Measurements from ENCODE around the gene AGXT. TPM values are rescaled to one million over a fixed set of nuclear protein-coding genes. Genes with fewer than 3 reads are reported as not detected.

AGXT gene
- total RNA-seq, 1 experiment from 2014 or later, result not detected

DNA sequence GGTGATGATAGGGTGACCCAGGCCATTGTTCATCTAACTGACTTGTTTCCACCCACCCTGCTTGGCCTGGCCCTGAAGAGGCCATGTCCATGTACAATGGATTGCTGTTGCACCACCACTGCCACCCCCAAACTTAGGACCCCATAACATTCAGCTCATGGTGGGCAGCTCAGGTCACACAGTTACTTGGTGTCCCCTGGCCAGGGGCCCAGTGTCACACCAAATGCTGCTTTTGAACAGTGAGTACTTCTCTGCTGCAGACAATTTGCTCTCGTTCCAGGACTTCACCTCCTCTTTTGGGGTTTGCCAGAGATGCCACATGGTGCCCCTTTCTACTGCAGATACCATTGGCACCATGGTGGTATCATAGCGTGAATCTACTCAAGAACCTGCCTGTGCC lies 15.6 kb downstream of the AGXT start:
- no peak for DNase-seq (ENCODE audit: extremely low read depth, low read depth)

DNA sequence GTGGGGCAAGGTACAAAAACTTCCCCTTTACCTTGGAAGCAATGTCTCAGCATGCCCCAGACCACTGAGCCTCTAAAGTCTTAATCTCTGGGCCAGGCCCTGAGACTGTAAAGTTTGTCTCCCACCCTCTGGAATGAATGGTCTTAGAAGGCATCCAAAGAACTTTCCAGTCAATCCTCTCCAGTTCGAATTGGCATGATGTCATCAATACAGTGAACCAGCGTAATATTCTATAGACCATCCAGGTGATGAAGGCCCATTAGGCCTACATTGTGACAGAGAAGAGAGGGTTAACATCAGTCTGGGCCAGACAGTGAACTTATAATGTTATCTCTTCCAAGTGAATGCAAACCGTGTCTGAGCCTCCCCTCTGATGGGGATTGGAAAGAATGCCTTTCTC lies 16.1 kb downstream of the AGXT start:
- DNase-seq (ENCODE audit: extremely low read depth, low read depth), result no peak

DNA sequence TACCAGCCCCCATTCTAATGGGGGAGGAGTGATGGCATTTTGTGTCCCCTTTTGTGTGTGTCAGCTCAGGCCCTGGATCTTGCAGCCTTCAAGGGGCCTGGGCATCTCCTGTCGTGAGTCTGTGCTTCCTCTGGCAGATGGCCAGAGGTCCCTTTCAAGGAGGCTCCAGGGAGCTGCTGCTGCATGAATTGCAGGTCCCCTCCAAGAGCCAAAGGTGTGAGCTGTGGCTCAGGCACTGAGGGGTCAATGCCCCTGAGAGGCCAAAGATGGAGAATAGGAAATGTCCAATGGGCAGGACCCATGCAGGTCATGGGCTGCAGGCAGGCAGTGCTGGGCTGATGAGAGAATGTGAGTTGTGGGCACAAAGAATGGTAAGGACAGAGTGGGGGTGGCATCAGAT lies 16.9 kb downstream of the AGXT start:
- no peak for DNase-seq (ENCODE audit: extremely low read depth, low read depth)

DNA sequence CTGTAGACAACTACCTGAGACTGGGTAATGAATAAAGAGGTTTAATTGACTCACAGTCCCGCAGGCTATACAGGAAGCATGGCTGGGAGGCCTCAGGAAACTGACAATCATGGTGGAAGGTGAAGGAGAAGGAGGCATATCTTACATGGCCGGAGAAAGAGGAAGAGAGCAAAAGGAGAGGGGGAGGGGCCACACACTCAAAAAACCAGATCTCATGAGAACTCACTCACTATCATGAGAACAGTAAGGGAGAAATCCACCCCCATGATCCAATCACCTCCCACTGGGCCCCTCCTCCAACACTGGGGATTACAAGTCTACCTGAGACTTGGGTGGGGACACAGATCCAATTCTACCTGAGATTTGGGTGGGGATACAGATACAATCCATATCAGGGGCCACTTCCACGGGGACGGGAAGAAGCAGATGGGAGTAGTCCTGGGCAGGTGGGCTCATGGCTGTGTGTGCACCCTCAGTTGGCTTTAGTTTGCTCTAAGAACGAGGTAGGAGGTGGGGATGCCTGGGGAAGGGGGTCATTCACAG lies 17.5 kb downstream of the AGXT start:
- no peak for DNase-seq (ENCODE audit: extremely low read depth, low read depth)

DNA sequence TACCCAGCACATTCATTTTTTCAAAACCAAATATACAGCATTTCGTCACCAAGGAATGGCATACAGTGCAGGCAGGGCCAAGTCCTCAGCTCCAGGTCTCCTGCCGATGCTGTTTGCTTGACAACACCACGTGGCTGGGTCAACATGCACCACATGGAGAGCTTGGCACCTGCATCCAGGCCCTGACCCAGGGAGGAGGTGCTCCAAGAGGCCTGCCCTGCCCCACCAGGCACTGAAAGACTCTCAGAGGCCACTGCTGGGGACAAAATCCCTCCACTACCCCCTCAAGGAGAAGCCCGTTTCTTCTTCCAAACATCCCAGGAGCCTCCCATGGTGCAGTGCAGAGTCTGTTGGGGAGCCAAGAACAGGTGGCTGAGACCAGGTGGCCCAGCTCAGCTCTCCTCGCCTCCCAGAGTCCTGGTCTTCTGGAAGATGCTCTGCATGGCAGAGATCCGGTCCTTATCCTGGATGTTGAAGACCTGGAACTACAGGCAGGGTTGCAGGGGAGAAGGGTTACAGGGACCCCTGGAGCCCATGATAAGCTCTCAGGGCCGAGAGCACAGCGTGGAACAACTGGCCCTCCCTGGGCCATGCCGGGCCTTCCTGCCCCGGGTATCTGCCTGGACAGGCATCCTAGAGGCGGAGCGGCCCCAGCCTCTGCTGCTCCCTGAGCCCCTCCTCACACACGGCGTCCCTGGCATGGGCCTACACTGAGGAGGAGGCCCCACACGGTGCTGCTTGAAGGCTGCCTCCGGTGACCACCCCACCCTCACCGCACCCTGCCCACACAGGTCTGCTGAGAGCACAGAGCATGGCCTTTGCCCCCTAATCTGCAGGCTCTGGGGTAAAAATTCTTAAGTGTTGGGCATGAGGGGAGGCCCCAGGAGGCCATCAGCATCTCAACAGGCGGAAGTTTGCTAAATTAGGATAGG lies 18.3 kb downstream of the AGXT start:
- no peak for DNase-seq (ENCODE audit: extremely low read depth, low read depth)

DNA sequence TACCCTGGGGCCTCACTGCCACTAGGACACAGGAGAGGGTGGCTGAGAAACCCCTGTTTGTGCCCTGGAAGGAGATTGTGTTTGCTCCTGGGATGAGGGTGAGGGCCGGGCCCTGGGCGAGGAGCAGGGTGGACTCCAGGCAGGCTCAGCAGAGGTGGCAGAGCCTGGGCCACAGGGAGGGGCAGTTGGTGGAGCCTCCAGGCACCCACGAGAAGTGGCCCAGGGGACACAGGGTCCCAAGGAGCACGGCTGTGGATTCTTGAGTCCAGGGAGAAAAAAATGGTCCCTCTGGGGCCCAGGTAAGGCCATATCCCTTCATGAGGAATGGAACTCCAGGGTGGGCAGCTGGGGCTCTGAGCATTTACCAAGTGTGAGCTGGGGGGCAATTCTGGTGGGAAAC lies 19.0 kb downstream of the AGXT start:
- no peak for DNase-seq (ENCODE audit: extremely low read depth, low read depth)

DNA sequence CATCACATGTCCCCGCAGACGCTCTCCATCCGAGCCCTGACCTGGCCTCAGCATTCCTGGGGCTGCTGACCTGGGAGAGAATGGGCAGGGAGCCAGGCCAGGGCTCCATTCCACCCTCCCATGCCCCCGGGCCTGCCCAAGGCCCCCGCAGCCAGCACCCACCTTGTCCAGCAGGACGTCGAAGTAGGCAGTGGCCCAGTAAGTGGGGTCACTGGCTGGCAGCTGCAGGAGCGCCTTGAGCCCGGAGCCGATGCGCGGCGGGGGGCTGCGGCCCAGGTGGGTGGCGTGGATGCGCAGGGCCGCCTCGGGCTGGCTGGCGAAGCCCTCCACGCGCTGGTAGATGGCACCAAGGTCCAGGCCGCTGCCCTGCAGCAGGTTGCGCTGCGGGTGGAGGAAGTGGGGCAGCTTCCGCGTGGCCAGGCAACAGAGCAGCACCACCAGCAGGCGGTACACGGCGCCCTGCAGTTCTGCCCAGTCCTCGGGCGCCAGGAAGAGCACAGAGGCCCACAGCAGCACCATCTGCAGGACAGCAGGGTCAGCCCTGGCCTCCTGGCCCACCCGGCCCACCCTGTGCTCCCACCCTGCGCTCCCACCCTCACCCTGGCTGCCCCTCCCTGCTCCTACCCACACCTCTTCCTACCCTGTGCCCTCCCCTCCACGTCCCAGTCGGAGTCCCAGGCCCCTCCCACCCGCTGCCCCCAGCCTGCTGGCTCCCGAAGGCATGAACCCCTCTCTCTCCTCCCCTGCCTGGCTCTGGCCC lies 19.7 kb downstream of the AGXT start:
- no peak for DNase-seq (ENCODE audit: extremely low read depth, low read depth)

DNA sequence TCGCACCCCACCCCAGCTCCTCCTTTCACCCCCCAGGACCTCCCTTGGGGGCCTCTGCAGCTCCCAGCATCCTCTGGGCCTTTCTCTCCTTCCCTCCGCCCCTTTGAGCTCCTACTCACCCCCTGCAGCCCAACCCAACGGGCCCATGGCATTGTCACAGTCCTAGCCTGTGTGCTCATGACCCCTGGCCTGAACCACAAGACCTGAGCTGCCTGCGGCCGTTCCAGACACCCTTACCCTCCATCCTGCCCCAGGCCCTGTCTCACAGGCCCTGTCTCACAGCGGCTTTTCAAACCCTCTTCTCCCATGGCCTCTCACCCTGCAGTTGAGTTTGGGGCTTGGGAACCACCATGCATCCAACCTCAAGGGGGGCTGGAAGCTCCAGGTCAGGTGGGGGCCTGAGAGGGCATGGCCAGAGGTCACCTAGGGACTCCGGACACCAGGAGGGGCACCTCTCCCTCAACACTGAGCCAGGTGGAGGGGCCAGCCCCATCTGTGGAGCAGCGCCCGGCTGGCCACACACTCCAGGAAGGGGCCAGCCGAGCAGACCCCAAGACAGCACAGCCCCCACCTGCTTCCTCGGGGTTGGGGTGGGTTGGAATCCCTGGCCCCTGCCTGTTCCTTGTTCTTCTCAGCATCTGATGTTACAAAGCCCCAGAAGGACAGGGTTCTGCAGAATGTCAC lies 20.4 kb downstream of the AGXT start:
- no peak for DNase-seq (ENCODE audit: extremely low read depth, low read depth)

DNA sequence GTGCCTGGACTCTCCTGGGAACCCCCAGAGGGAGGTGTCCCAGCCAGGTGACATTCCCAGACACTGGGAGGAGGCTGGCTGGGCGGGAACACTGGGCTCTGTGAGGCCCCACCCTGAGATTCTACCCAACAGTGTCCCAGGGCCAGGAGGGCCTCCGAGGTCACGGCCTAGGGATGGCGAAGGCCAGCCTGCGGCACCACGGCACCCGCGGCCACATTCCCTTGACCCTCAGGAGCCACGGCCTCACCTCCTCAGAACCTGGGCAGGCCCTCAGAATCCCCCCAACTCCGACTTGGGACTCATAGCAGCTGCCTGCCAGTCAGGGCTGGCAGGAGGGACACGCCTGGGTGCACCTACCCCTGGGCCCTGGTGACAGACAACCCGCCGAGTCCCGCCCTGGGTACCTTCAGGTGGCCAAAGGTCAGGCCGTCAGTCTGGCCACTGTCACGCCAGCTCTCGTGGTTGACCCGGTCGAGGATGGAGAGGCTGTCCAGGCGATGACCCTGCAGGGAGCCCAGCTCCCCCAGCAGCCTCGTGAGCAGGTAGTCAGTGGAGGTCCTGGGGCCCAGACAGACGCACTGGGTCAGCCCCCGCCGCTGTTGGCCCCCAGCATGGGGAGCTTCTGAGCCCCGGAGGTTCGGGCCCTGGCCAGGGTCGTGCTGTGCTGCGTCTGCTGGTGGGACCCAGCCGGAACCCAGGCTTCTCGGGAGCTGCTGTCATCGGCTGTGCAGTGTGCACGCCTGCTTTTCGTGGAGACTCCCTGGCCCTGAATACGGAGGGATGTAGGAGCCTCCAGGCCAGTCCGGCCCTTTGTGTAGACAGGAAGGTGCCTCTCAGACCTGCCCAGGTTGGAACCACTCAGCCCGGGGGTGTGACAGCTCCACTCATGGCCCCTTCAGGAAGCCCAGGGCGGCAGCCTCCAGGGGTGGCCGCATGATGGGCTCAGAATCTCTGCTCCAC lies 21.3 kb downstream of the AGXT start:
- no peak for DNase-seq (ENCODE audit: extremely low read depth, low read depth)

DNA sequence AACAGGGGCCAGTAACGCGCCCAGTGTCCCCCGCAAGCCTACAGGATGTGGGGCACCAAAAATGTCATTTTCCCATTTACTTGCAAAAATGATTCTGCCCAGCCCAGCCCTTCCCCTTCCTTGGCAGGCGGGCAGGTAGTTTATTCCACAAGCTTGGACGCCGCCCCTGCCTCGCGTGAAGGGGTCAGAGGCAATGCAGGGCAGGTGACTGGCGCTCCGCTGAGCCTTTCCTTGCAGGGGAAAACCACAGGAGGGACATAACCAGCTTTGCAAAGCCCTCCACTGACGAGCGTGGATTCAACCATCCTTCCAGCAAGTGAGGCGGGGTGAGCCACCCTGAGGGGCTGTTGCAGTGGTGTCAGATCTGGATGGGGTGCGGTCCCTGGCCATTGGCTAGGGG lies 22.1 kb downstream of the AGXT start:
- DNase-seq (ENCODE audit: extremely low read depth, low read depth), result no peak

DNA sequence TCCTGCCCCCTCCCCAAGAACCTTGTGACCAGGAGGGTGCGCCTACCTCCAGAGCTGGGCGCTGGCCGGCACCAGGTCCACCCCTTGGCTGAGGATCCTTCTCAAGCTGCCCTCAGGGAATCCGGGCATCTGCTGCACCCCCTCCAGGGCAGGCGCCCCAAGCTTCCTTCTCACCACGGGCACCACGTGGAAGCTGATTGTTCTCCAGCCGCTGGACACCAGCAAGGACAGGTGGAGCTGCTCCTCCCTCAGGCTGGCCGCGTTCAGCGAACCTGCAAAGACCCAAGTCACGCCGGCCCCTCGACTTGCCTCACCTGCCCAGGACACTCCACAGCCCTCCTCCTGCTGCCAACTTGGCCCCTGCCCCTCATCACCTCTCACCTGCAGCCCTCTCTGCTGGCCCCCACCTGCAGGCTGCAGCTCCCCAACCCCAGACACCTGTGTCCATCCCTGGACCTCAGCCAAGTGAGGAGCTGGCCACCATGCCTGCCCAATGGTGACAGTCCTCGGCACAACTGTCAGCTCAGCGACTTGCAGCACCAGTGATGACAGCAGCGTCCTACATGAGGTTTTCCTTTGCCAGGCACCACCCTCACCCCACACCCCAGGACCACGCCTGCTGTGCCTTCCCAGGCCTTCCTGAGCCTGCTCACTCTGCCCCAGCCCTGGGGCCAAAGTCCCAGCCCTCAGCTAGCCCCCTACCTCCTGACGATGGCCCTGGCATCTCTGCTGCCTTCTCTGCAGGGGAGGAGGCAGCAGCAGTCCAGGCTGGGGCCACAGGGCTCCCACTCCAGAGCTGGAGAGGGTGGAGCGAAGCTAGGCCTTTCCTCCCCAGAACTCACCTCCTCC lies 23.1 kb downstream of the AGXT start:
- DNase-seq (ENCODE audit: extremely low read depth, low read depth), result no peak

DNA sequence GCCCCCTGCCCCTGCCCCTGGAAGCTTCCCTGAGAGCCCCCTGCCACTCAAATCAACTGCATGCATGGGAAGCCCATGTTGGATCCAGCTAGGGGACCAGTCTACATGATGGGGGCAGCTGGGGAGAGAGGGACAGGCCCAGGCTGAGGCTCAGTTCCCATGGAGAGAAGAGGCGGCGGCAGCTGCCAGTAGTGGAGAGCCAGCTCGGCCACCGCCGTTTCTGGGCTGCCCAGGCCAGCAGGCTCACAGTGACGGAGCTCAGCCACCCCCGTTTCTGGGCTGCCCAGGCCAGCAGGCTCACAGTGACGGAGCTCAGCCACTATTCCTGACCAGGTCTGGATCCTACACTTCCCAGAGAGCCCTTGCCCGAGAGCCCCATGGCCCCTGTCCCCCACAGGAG lies 23.7 kb downstream of the AGXT start:
- no peak for DNase-seq (ENCODE audit: extremely low read depth, low read depth)

DNA sequence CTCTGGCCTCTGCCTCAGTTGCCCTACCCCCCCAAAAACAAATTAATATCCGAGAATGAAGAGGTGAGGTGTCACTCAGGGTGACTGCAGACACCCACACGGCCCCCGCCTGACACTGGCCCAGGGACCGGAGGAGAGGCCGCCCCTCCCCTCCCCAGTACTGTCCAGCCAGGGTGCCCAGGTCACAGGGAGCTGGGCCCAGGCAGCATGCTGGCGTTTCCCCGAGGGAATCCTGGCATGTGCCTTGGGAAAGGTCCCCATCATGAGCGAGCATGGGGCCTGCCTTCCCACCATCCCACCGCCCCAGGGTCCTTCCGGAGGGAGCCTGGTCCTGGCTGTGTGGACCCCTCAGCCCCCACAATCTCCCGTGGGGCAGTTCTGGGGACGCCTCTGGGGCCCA lies 24.3 kb downstream of the AGXT start:
- no peak for DNase-seq (ENCODE audit: extremely low read depth, low read depth)

DNA sequence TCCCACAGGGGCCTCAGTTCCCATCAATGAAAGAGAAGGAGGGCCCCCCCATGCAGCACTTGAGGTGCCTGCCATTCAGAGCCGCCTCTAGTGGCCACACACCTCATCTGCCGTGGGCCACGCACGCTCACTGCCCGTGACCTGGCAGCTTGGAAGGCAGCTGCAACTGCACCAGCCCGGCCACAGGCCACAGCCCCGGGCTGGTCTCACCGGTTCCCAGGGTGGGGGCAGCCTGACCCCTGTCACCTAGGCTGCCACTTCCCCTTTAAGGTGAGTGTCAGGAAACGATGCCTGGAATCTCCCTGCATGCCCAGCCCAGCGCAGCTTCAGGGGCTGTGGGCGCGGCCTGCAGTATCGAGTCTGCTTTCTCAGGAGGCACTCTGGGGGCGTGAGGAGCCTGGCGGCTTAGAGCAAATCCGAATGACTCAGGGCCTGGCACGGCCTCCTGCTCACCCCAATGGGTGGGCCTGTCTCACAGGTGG lies 24.8 kb downstream of the AGXT start:
- no peak for DNase-seq (ENCODE audit: extremely low read depth, low read depth)

DNA sequence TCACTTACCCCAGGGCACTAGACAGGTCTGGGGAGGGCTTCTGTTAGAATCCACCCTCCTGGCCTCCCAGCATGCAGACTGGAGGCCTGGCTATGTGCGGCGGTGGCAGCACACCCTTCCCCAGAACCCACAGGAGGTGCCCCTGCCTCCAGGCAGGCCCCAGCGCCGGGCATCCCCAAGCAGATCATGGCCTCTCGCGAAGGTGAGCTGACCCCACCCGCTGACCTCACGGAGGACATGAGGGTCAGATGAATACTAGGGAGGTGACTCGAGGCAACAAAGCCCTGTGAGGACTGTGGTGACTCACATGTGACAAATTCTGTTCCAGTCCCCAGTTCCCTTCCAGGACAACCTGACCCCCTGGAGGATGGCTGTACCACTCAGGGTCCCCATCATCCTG lies 25.4 kb downstream of the AGXT start:
- no peak for DNase-seq (ENCODE audit: extremely low read depth, low read depth)

DNA sequence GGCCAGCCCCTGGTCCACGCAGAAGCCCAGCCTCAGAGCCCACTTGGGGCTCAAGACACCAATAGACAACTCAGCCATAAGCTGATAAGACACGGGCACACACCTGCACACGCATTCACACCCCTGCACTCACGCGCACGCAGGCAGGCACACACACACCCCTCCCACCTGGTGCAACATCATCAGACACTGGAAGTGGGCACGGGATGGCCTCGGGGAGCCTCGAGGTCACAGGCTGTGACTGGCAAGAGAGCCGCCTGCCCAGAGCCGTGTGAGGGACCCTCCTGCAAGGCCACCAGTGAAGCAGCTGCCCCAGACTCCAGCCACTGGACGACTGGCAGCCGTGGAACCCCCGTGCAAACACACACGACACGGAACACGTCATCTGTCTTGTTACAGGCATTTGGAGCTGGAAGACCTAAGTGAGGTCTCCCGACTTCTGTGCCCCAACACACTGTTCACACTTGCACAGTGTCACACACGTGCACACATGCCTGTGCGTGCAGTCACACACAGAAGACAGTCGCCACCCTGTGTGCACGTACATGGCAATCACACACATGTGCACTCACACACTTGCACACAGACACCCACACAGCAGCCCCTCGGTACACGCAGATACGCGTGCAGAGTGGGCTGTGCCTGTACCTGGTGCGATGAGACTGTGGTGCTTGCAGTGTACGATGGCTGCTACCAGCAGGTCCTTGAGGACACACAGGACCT lies 26.4 kb downstream of the AGXT start:
- DNase-seq (ENCODE audit: extremely low read depth, low read depth), result no peak

DNA sequence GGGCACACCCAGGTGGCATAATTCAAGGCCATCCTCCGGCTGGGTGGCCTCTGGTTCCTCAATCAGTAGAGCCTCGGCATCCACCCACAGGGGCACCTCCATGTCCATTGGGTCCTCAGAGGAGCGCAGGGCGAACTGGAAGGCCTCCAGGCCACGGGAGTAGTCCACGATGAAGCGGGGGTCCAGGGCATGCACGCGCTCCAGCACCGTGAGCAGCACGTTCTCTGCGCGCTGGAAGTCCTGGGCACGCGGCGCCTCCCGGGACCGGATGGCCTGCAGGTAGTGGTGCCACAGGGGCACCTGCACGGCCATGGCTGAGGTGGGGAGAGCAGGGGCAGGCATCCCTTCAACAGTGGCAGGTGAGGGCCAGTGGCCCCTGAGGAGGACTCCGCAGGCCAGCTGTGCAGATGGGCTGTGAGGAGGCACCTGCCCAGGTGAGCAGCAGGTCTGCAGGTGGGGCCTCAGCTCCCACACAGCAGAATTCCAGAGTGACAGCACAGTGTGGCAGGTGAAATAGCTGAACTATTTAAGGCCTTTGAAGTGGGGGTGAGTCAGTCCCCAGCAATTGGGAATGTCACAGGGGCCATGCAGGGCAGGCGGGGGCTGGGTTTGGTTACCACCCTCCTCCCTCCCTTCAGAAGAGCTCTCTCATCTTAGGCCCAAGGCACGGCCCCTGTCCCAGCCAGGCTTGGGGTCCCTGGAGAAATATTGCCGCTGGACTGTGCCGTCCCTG lies 27.2 kb downstream of the AGXT start, which contains the start of gene MAB21L4:
Gene MAB21L4 (minus strand): TSS at position 501 of the 733 bp plus-strand sequence. CDS start 159 bp downstream, at position 342.
- no peak for DNase-seq (ENCODE audit: extremely low read depth, low read depth)
